ENCODE data around the gene ZFC3H1.

The ZFC3H1 gene

GRCh38 chr12:71626098-71626497 is 37.5 kb downstream of the ZFC3H1 start:
- no peak for TF ChIP-seq RAD21 (IDR thresholded peaks at IDR 0.05; ENCODE audit: low read depth)
- no peak for TF ChIP-seq TAF1 (IDR thresholded peaks at IDR 0.05; ENCODE audit: low read depth)
- no peak for TF ChIP-seq USF1 (IDR thresholded peaks at IDR 0.05)
- no peak for TF ChIP-seq ZBTB7A (IDR thresholded peaks at IDR 0.05; ENCODE audit: low read depth)
- TF ChIP-seq REST (IDR thresholded peaks at IDR 0.05; ENCODE audit: low read depth): no peak
- no peak for TF ChIP-seq EP300 (IDR thresholded peaks at IDR 0.05; ENCODE audit: borderline replicate concordance)
- TF ChIP-seq CEBPB (IDR thresholded peaks at IDR 0.05): no peak
- no peak for TF ChIP-seq FOXM1 (IDR thresholded peaks at IDR 0.05; ENCODE audit: borderline replicate concordance, low read depth)
- TF ChIP-seq YY1 (IDR thresholded peaks at IDR 0.05; ENCODE audit: low read depth): no peak
- no peak for TF ChIP-seq NFIC (IDR thresholded peaks at IDR 0.05)
- no peak for TF ChIP-seq EGR1 (IDR thresholded peaks at IDR 0.05)
- TF ChIP-seq TCF12 (IDR thresholded peaks at IDR 0.05; ENCODE audit: low read depth): no peak
- no peak for TF ChIP-seq MAX (IDR thresholded peaks at IDR 0.05)
- no peak for TF ChIP-seq CREB1 (IDR thresholded peaks at IDR 0.05; ENCODE audit: low read depth)

- no peak for TF ChIP-seq REST (IDR thresholded peaks at IDR 0.05; ENCODE audit: low read depth)
These were observed 38.2 kb downstream of the ZFC3H1 start for GRCh38 chr12:71625476-71625875.

GRCh38 chr12:71621938-71622337 is 41.7 kb downstream of the ZFC3H1 start:
- TF ChIP-seq USF1 (IDR thresholded peaks at IDR 0.05) (no peak), RAD21 (IDR thresholded peaks at IDR 0.05; ENCODE audit: low read depth) (no peak), EGR1 (IDR thresholded peaks at IDR 0.05) (no peak), NFIC (IDR thresholded peaks at IDR 0.05) (no peak), TCF12 (IDR thresholded peaks at IDR 0.05; ENCODE audit: low read depth) (no peak), REST (IDR thresholded peaks at IDR 0.05; ENCODE audit: low read depth) (no peak), TAF1 (IDR thresholded peaks at IDR 0.05; ENCODE audit: low read depth) (no peak), CEBPB (IDR thresholded peaks at IDR 0.05) (no peak)

- TF ChIP-seq CREB1 (IDR thresholded peaks at IDR 0.05; ENCODE audit: low read depth) (no peak), REST (IDR thresholded peaks at IDR 0.05; ENCODE audit: low read depth) (no peak), TCF12 (IDR thresholded peaks at IDR 0.05; ENCODE audit: low read depth) (no peak), ZBTB7A (IDR thresholded peaks at IDR 0.05; ENCODE audit: low read depth) (no peak), YY1 (IDR thresholded peaks at IDR 0.05; ENCODE audit: low read depth) (no peak), RAD21 (IDR thresholded peaks at IDR 0.05; ENCODE audit: low read depth) (no peak), USF1 (IDR thresholded peaks at IDR 0.05) (no peak), FOXM1 (IDR thresholded peaks at IDR 0.05; ENCODE audit: borderline replicate concordance, low read depth) (no peak), CEBPB (IDR thresholded peaks at IDR 0.05) (no peak), EGR1 (IDR thresholded peaks at IDR 0.05) (no peak), TAF1 (IDR thresholded peaks at IDR 0.05; ENCODE audit: low read depth) (no peak), NFIC (IDR thresholded peaks at IDR 0.05) (no peak), EP300 (IDR thresholded peaks at IDR 0.05; ENCODE audit: borderline replicate concordance) (no peak)
These were observed 53.4 kb downstream of the ZFC3H1 start for GRCh38 chr12:71610031-71610795.

Data from Ishikawa (cell line).